GM18867 (cell line): ENCODE measurements around the gene PIK3R1.
A peak's percentile ranks its signal among the peaks of the same experiment; 100 is the strongest.
"Not testable (repeated sequence)": the region's sequence is repeated elsewhere in the genome, so short reads cannot be mapped to it uniquely, and the experiment has no call there.

Experiments used
- ATAC-seq: cut with Tn5 transposase; IDR thresholded peaks from one replicate; pipeline ENCODE4 v1.9.1; 2021; ENCODE audit warnings: mild to moderate bottlenecking, moderate library complexity; ENCODE audit not compliant: unreplicated experiment

PIK3R1 gene

DNA sequence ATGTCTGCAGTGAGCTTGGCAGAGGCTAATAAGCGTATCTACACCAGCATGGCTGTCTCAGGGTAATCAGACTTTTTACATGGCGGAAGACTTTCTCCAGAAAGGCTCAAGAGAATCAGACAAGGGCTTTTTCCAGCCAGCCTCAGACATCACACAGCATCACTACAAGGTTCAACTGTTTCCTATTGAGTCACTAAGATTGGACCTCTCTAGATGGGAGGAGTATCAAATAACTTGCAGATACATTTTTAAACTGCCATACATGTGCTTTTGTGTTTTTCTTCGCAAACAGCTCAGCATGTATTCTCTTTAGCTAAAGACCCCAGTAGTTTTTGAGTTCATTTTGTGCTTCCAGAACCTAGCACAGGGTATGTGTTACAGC is 22.9 kb upstream of the PIK3R1 start:
- no peak for ATAC-seq

DNA sequence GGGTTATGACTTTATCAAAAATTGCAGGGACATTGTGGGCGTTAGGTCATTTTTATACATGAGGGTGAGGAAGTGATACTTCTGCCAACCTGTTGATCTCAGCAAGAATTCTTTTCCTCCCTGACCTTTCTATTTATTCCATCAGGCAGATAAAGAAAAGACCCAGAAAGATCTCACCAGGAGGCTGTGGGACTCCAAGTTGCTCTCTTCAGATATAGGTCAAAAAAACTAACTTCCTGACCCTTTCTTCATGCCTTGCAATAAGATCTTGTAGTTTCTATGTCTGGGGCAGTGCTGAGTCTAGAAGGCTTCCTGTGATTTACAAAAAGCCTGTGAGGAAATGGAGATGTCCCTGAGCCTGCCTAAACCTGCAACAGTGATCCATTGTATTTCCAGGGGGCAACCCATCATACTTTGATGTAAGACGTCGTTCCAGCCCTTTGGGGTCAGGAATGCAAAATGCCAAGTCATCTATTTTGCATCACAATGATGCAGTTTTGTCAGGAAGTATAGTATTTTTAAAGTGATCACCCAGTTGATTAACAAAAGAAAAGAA is 22.0 kb upstream of the PIK3R1 start:
- no peak for ATAC-seq

DNA sequence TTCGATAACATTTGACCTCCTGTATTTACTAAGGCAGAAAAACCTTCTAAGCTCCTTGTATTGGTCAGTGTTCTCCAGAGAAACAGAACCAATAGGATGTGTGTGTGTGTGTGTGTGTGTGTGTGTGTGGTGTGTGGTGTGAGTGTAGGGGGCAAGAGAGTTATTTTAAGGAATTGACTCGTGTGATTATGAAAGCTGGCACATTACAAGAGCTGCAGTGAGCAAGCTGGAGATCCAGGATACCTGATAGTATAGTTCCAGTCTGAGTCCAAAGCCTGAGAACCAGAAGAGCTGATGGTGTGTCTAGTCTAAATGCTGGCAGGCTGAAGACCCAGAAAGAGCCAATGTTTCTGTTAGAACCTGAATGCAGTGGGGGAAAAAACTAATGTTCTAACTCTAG is 21.2 kb upstream of the PIK3R1 start:
- no peak for ATAC-seq

DNA sequence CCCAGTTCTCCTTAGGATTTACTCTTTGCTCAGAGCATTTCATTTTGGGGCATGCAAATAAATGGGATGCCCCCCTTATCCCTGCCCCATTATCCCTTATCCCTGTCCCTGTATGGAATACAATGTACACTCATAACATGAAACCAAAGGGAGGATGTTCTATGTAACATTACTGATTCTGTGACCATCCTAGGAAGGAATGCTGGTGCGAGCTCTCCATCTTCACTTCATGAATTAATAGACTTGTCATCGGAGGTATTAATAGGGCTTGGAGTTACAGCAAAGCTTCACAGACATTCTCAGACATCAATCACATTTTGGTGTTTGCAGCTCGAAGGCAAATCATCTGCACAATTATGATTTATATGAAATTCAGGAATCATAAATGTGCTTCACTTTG is 20.4 kb upstream of the PIK3R1 start:
- no peak for ATAC-seq

DNA sequence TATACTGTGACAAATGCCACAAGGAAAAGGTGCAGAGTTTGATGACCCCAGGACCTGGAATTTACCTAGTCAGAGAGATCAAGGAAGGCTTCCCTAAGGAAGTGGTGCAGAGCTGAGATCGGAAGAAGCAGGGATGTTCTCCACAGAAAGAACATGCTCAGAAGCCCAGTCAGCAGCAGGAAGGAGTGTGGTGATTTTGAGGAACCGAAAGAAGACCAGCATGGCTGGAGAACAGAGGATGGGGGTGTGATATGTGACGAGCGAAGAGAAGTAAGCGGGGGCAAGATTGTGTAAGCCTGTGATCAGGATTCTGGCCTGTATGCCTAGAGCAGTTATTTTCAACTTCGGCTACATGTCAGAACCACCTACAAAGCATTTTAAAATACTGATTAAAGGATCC is 18.7 kb upstream of the PIK3R1 start:
- ATAC-seq, result peak; percentile 99

DNA sequence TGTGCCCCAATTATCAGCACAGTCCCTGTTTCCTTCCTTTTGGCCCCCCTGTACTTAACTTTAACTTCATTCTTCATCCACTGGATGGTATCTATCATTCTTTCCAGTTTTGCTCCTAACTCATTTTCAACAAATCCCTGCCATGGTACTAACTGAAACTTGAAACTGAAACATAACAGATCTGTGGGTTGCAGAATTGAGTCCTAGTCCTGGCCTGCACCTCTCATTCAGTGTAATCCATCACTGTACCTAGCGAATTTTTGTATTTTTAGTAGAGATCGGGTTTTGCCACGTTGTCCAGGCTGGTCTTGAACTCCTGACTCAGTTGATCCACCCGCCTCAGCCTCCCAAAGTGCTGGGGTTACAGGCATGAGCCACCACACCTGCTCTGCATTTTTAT is 15.3 kb upstream of the PIK3R1 start:
- no peak for ATAC-seq

DNA sequence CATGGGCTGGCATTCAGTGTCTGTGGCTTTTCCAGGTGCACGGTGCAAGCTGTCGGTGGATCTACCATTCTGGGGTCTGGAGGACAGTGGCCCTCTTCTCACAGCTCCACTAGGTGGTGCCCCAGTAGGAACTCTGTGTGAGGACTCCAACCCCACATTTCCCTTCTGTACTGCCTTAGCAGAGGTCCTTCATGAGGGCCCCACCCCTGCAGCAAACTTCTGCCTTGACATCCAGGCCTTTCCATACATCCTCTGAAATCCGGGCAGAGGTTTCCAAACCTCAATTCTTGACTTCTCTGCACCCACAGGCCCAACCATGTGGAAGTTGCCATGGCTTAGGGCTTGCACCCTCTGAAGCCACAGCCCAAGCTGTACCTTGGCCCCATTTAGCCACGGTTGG is 4.9 kb upstream of the PIK3R1 start:
- ATAC-seq, result not testable (repeated sequence)

DNA sequence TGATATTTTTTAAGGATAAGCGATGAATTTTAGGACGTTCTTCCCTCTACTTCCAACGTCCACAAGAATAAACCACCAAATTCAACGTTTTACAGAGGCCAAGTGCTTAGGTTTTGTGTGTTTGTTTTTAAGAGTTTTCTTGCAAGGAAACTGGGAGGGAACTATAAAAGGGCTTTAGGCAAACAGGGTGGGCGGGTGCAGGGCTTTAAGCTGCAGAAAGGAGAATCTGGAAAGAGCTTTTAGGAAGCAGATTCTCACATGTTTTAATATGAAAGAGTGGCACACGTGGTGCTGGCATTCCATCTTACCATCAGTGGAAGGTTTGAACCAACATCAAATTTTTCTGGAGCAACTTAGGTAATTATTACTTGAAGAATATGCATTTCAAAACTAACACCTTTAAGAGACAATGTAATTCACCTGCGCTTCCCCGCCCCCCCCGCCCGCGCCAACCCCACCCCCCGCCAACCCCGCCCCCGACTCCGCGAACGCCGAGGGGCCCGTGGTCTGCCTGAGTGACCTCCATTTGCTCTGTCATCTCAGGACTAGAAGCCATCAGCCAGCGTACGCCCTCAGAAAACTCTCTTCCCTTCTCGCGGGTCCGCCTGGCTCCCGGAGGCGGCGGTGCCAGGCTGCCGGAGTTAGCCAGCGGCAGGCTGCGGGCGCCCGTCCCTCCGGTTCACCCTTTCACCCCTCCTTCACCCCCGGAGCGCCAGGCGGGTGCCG is 911 bp upstream of the PIK3R1 start:
- ATAC-seq, result no peak

DNA sequence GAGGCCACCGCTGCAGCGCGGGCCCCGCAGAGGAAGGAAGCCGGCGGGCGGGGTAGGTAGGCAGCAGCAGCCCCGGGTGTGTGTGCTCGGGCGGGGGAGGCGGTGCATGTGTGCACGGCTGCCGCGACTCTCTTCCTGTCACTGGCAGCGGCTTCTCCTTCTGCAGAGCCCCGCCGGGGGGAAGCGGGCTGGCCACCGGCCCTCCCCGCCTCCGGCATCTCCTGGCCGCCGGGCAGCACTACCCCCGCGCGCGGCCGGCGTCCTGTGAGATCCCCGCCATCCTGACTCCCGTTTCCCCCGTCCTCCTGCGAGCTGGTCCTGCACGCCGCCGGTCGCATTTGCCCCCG is 315 bp downstream of the PIK3R1 start:
- peak; percentile 55 for ATAC-seq

DNA sequence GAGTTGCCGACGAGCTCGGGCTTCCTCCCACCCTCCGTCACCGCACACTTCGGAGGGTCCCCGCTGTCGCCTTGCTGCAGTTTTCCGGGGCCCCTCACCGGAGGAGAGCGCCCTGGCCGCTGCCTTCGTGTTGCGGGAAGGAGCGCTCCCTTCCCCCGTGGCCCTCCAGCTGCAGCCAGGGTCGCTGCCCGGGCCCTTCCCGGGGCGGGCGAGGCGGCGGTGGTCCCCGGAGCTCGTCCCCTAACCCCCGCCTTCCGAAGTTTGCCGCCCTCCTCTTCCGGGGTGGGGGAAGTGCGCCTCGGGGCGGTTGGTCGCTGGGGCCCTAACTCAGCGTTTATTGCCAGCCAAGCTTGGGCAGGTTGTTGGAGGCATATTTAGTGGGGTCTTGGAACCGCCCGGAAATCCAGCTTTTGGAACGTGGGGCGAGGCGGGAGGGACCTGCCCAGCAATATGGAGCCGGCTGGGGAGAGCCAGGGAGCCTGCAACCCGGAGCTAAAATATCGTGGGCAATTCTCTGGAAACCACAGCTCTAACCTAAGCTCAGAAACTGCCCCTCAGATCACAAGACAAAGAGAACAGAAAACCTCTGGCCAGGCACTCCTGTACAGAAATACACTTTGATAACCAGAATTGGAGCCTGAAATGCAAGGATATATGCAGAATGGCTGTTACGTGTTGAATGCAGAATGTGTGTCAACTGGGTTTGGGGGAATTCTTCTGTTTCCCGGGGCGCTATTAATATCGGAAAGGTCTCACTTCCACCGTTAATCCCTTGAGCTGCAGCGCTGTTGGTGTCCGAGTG is 890 bp downstream of the PIK3R1 start:
- peak; percentile 29 for ATAC-seq

DNA sequence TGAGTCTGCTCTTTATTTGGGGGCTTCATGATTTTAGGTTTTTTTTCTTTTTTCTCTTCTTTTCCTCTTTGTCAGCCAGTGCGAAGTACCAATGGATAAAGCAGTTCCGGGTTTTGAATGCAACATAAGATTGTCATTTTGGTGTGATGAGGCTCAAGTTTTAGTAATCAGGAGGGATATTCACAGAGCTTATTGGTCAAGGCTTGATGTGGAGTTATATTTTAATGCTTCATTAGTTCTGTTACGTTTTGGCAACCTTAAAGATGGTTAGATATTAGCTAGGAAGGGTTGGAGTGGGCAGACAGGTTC is 1.4 kb downstream of the PIK3R1 start:
- ATAC-seq, result no peak

DNA sequence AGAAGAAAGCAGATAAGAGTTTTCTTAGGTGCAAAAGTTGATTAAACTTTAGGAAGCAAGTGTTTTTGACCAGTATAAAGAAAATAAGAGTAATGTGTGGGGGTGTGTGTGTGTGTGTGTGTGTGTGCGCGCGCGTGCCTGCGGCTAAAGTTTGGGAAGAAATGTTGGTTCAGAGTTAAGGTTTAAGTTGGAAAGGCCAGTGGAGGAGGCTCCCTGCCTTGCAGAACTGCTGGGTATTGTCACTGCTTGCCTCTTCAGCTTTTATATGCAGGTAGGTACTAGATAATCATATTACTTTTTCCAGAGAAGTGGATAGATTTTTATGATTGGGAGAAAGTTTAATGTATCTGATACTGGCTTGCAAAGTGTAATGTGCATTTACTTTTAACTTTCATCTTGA is 2.0 kb downstream of the PIK3R1 start:
- no peak for ATAC-seq

DNA sequence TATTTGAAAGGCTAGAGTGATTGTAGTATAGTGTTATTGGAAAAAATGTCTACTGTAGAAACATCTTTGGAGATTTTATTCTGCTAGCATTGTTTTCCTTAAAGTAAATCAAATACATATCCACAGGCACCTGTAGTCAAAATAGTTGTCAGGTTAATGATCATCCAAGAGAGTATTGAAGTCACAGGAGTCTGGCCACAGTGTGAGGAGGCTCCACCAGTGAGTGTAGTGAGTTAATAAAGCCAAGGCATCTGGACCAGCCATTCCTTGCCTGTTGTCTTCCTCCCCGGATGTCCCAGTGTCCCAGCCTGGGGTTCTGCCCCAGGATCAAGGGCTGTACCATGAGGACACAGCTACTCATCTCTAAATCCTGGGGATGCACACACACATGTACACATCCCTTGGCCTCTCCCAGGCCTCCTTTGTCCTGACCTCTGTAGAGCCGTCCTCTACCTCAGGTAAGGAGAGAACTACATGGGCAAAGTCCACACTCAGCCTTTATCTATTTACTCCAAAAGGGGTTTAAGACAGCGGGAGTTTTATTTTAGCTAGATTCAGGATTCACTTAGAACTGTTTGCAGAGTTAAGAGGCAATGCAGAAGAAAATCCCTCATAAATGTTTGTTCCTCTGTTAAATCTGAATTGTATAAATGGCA is 3.7 kb downstream of the PIK3R1 start:
- ATAC-seq, result no peak

DNA sequence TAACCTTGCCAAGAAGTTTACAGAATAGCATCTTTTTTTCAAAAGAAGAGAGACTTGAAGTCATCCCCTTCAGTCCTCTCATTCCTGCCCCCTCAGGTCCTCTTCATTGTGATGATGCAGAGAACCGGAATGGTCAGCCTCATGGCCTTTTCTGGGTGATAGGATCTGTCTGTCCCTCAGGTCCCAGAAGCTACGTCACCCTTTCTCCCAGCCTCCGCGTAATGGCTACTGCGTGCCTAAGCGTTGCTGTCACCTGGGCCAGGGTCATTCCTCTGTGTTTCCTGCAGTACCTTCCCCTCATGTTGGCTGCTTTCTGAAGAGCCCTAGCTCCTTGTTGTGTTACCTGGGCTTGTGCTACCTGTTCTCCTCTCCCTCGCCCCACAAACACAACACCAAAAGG is 4.7 kb downstream of the PIK3R1 start:
- ATAC-seq, result no peak

DNA sequence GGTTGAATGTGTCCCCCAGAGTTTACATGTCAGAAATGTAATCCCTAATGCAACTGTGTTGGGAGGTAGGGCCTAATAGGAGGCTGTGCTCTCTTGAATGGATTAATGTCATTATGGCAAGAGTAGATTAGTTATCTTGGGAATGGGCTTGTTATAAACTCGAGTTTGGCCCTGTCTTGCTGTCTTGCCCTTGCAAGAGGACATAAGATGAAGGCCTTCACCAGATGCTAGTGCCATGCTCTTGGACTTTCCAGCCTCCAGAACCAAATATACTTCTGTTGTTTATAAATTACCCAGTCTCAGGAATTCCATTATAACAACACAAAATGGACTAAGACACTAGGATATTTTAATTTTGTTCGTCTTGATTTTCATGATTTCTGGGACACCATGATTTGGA is 5.4 kb downstream of the PIK3R1 start:
- ATAC-seq, result no peak

DNA sequence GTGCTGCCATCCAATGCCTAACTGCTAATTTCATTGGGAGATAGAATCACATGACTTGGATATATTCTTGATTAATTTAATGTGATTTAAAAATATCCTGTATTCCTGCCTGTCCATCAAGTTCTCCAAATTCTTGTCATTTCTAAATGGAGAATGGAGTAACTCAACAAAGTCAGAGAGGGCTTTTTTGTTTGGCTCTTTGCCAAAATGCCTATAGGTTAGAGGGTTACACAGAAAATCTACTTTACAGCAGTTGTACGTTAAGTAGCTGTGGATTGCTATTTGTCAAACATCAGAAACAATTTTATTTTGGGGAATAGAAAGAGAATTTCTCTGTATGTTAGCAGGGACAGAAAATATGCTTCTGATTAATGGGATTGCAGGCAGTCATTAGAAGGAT is 5.9 kb downstream of the PIK3R1 start:
- no peak for ATAC-seq

DNA sequence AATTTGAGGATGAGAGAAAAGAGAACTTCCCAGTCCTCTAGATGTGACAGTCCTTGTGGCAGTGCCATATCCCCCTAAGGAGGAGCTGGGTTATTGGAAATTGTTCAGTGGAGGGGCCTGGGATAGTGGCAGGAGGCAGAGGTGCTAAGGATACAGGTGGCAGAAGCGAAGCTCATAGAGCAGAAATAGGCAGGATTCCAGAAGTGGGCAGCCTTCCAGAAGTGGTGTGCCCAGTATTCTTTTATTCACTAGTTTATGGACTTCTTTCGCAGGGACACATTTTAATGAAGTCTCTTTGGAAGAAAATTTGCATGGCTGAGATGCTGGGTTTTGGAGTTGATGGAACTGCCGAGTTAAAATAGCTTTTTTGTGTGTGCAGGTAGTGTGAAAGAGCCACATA is 6.8 kb downstream of the PIK3R1 start:
- ATAC-seq, result no peak

DNA sequence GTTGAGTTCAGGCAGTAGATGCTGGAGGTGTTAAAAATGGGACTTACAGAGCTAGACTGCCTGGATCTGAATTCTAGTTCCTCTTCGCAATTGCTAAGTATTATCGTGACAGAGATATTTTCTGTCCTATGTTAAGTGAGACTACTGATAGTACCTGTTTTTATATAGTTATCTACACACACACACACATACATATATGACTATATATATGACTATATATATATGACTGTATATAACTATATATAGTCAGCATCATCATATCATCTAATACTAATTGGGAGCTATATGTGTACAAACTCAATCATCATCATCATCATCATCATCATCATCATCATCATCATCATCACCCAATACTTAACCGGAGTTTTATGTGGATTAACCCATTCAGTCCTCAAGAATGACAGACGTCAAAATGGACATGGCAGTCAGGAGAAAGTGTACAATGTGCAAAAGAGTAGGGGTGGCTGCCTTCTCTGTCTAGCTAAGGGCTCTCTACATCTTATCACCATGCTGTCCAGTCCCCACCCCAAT is 7.3 kb downstream of the PIK3R1 start:
- no peak for ATAC-seq

DNA sequence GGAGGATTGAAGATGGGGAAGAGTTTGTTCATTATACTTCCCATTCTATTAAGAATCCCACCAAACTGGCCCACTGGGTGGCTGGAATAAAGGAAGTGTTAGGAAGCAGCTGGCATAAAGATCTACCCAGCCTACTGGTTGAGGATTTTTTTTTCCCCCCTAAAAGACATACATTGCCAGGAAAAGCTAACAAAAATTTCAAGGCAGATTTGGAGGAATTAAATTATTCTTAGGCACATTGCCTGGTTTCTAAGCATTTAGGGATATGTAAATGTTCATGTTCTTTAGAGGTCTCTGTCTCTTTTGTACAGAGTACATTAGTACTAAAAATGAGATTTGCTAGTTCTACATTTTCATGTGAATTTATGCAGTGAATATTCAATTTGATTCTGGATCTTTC is 8.3 kb downstream of the PIK3R1 start:
- ATAC-seq, result no peak

DNA sequence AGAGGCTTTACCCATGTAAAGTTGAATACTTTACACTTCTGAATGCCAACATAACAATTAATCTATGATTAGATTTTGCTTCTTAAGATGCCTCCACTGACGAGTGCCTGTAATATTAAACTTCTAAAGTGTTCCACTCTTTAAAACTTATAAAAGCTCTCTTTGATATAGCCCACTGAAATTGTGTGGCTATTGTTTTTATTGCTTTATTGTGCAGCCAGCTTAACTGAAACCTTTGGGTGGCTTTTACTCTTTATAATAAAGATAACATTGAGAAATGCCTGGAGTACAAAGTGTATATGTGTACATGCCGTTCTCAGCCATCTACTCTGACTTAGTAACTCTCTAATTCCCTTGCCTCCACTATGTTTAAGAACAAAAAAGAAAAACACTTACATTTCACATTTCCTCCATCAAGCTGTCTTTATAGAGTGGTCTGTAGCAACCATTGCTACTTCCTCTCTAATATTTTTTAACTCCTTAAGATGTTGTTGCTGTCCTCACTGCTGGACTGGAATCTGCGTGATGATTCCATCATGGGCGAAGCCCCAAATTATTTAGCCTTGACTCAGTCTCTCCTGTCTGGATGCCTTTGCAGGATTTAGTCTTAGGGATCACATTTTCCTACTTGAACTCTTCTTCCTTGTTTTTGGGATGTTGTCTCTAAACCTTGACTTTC is 9.1 kb downstream of the PIK3R1 start:
- no peak for ATAC-seq

DNA sequence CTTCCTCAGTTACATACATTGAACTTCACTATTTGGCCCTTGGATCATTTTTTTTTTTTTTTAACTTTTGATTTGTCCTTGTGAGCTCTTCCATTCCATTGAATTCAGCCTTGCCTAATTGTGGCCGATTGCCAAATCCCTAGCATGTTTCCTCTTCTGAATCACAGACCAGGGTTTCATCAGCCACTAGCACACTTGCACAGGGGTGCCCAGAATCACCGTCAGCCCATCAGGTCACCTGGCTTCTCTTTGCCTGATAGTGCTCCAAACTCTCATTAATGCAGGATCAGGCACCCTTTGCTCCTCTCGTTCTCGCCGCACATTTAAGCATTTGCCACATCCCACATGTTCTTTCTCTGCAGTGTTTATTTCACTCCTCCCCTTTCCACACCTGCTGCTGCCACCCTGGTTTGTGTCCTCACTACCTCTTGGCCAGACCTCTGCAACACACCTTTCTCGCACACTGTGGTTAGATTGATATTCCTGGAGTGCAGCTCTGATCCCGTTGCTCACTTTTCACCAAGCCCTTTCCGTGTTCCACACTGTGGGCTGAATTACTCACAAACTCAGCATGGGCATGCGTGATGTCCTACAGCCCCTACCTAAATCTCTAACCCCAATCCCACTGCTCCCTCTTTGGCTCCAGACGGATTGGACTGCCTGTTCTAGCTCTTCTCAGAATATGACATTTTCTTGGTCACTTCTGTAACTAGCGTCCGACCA is 9.8 kb downstream of the PIK3R1 start:
- no peak for ATAC-seq
